HG03457 (cell line): ENCODE results near the gene CTPS1.

Source experiments
- ATAC-seq: cut with Tn5 transposase; IDR thresholded peaks from one replicate; pipeline ENCODE4 v1.9.1; 2021; ENCODE audit warnings: moderate number of reproducible peaks; ENCODE audit not compliant: unreplicated experiment

The CTPS1 gene

GRCh38 chr1:41022424-41022823 is 42.9 kb downstream of the CTPS1 start:
- no peak for ATAC-seq

DNA sequence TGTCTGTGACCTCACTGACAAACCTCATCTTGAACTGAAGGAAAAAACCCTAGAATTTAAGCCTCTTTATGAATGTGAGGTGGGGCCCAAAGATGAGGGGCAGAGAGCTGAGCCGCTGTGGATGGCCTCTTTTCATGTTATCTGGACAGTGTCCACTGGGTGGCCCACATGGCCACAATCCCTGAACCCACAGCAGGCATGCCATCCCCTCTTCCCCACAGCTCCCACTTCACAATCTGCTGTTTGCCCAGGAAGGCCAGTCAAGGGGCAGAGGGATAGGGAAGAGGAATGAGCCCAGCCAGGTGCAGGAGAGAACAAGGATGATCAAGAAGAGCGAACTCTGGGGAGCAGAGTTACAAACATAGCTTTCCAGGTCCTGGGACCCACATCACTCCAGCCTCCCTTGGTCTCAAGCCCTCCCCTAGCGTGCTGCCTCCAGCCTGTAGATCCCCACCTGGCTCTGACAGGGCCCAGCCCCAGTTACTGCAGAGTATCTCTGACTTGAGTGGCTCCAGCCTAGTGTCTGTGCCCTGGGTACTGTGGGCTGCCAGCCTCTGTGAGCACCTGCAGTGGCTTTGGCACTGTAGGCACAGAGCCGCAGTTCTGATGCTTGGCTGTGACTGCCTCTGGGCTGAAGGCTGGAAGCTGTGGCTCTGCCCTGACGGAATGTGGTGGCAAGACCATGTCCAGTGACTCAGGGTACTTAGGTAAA is 43.9 kb downstream of the CTPS1 start:
- no peak for ATAC-seq

DNA sequence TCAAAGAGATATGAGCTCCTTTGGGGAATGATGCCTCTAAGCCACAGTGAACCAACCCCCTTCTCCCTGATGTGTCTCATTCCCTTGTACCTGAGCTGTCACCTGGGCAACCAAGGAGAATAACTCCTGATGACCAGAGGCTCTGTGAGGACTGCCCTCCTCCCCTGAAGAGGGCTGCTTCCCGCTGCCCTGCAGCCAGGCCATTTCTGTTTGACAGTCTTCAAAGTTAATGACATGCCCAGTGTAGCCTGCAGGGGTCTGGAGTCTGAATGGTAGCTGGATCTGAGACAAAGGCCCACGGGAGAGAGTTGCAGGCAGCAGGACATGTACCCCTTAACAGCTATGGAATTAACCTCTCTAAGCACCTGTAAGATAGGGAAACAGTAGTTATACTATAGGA is 45.5 kb downstream of the CTPS1 start:
- no peak for ATAC-seq

DNA sequence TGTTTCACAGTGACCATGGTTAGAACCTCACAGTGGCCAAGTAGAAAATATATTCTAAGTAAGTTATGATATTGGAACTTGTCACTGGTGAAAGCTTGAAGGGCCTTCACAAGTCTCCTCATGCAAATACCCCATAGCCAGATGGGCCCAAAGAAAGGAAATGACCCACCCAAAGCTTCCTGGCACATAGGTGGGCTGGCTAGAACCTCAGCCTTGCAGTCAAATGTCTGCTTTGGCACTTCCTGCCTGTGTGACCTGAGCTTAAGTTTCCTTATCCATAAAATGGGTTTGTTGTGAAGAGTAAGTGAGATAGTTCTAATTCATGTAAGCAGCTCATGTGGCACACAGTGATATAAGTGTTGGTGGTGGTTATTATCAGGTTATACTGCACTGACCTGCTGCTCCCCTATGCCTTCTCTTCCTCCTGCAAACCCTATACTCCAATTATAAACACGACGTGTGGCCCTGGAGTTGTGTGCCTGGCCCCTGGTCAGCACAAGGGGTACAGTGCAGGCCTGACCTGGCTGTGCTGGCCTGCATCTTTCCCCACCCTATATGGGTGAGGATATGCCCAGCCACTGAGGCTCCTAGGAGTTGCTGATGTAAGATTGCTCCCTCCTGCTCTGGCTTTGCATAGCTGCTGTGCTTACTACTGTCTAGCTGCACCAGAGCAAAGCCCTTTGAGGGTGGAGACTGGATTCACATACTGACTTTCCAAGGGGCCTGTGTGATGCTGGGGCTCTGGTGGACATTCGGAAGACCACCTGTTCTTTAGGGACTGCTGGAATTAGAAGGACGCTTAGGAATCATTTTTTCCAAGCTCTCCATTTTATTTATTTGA is 46.7 kb downstream of the CTPS1 start:
- ATAC-seq: no peak

DNA sequence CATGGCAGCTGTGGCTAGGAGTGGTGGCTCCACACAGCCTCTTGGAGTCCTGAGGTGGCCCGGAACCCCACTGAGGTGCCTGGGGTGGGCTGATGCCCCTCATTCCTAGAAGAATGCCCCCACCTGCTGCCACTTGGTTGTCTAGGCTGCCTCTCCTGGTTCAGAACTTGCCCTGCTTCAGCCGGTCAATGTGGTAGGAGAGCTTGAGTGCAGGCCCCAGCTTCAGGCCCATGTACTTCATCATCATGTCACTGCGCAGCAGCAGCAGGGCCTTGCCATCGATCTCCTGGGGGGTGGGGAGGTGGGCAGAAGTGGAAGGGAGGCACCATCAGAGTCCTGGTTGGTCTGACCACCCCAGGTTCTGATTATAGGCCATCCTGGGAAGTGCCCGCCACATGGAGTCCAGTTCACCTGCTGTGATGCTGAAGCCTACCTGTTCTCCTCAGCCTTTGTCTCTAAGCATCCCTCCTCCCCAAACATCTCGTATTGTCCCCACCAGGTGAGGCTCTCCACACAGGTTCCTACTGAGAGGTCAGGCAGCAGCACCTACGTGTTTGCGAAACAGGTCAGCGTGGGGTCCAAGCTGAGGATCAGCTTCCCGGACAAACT is 48.6 kb downstream of the CTPS1 start:
- no peak for ATAC-seq

DNA sequence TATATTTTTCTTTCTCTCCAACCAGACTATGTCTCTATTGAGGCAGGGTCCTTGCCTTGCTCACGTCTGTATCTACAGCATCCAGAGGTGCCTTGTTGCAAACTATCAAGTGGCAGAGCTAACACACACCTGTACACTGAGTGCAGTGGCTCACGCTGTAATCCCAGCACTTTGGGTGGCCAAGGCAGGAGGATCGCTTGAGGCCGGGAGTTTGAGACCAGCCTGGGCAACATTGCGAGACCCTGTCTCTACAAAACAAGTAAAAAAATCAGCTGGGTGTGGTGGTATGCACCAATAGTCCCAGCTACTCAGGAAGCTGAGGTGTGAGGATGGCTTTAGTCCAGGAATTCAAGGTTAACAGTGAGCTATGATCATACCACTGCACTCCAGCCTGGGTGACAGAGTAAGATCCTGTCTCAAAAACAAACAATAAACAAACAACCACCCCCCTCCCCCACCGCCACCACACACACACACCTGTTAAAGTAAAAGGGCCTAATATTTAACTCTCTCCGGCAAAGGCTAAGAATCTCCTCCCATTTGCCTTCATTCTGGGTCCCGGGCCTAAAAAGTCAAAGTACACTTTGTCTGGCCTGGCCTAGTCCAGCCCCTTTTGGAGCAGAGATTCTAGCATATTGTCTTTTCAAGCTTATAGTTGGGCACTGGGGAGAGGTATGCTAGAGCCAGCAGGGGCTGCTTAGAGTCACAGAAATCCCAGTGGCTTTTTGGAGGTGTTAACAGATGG is 51.5 kb downstream of the CTPS1 start:
- ATAC-seq: no peak

DNA sequence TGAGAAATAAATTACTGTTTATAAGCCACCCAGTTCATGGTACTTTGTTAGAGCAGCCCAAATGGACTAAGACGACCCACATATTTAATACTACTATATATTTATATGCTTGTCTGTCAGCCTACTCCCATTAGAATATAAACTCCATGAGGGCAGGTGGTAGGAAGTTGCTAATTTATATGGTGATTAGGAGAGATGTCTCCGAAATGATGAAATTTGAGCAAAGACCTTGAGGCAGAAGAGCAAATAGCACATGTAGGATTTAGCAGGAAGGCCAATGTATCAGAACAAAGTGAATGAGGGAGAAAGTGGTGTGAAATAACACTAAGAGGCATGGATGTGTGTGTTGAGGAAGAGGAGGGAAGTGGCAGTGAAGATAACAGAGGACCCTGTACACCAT is 52.7 kb downstream of the CTPS1 start:
- ATAC-seq: no peak

DNA sequence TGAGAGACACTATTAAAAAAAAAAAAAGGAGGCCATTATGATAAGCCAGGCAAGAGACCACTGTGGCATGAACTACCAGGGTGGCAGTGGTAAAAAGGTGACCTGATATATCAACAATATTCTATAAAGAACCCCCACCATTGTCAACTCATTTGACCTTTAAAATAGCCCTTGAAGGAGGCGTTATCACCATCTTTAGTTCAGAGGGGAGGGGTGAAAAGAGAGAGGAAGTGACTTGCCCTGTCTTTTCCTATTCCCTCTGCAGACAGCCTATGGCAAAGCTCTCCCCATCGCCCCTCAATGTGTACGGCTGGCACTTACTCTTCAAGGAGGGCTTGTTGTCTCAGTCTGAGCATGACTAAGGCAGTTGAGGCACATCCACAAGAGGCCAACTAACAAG is 53.8 kb downstream of the CTPS1 start:
- no peak for ATAC-seq

DNA sequence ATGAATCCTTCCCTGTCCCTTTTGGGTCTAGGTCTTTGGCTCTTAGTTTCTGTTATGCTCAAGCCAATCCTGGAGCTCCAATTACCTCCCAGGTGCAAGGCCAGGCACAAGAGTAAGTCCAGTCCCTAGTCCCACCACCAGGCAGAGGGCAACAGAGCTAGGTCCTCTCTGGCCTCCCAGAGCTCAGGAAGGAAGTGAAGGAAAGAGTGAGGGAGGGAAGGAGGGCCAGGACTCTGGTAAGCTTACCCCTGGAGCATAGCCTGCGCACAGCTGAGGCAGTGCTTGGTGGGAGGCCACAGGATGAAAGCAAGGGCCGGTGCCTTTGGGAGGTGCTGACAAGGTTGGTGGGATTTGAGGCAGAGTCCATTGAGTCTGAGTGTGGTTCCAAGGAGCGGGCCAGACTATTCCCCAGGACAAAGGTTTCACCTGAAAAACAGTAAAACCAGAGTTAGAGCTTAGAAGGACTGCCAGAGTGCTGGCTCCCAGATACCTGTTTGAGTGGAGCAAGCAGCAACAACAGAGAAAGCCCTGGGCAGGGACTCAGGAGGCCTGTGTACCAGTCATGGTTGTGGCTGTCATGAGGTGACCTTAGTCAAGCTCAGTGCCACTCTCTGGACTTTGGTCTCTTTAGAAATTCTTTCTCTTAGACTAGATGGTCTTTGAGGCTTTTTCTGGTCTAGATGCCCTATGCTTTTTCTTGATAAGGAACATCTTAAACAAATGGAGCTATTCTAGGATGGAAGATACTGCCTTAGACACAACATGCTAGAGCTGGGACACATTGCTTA is 57.8 kb downstream of the CTPS1 start:
- no peak for ATAC-seq

- ATAC-seq: no peak
These were observed 58.6 kb downstream of the CTPS1 start for GRCh38 chr1:41038110-41038509.

- ATAC-seq: no peak
These were observed 62.2 kb downstream of the CTPS1 start for GRCh38 chr1:41041614-41042270.

- ATAC-seq: no peak
These were observed 64.7 kb downstream of the CTPS1 start for GRCh38 chr1:41044187-41044586.

DNA sequence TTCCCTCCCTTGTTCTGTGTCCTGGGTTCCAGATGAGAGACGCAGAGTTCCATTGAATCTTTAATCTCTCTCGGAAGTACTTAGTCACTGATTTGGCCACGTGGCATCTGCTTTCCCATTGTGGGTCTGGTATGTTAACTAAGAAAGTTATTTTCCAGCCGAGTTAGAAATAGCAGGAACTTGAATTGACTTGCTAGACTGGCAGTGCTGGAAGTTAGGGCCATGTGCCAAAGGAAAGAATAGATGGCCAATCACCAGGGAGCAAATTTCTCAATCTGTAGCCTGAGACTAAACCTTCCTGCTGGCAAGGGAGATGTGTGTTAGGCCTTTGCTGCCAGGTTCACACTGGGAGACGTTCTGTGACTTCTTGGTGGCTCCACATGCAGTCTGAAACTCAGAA is 66.2 kb downstream of the CTPS1 start:
- ATAC-seq: no peak

- no peak for ATAC-seq
These were observed 66.9 kb downstream of the CTPS1 start for GRCh38 chr1:41046347-41046775.

GRCh38 chr1:41048540-41048939 is 69.0 kb downstream of the CTPS1 start:
- ATAC-seq: no peak

DNA sequence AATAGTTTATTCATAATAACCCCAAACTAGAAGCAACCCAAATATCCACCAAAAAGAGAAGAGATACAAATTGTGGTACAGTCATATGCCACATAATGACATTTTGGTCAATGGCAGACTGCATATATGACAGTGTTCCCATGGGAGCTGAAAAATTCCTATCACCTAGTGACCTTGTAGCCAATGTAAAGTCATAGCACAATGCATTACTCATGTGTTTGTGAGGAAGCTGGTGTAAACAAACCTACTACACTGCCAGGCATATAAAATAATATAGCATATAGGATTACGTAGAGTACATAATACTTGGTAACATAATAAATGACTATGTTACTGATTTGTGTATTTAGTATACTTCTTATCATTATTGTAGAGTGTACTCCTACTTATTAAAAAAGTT is 71.5 kb downstream of the CTPS1 start:
- no peak for ATAC-seq

- ATAC-seq: no peak
These were observed 73.8 kb downstream of the CTPS1 start for GRCh38 chr1:41053316-41053715.

DNA sequence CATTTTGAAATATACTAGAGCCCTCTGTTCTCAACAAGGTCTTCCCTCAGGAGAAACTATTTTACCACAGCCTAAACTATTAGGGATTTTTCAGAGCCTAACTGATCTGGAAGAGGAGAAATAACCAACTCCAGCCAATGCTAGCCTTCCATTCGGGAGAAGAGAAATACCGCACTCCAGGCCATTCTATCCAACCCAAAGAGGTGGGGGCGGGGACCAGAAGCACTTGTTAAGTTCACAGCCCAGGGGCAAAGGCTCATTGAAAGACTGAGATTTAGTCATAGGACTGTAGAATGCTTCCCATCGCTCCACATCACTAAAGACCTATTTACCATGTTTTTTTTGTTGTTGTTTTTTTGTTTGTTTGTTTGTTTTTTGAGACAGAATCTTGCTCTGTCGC is 77.4 kb downstream of the CTPS1 start:
- ATAC-seq: no peak
